NCI-H1417 treated with DMSO at 0.1 percent for 48 hours (cell line): ENCODE results near the gene RGCC.

Experiments used
- DNase-seq: peaks from one replicate; lab custom pipeline; 2025; lab: John Stamatoyannopoulos, UW

The RGCC gene

GRCh38 chr13:41453620-41454019 lies 3.7 kb upstream of the RGCC start:
- no peak for DNase-seq

- DNase-seq, result no peak
Observed at GRCh38 chr13:41454170-41454569, 3.2 kb upstream of the RGCC start.

- DNase-seq, result no peak
Observed at GRCh38 chr13:41455725-41456419, 1.5 kb upstream of the RGCC start.

GRCh38 chr13:41457589-41458186 lies 338 bp downstream of the RGCC start:
- no peak for DNase-seq

GRCh38 chr13:41458187-41458760 lies 924 bp downstream of the RGCC start:
- DNase-seq, result no peak

GRCh38 chr13:41458761-41459431 lies 1.5 kb downstream of the RGCC start:
- DNase-seq, result no peak

- no peak for DNase-seq
Observed at GRCh38 chr13:41459432-41460073, 2.2 kb downstream of the RGCC start.

- no peak for DNase-seq
Observed at GRCh38 chr13:41460074-41460465, 2.7 kb downstream of the RGCC start.

- DNase-seq, result no peak
Observed at GRCh38 chr13:41460930-41461329, 3.6 kb downstream of the RGCC start.

- DNase-seq, result no peak
Observed at GRCh38 chr13:41461527-41462139, 4.3 kb downstream of the RGCC start.

- no peak for DNase-seq
Observed at GRCh38 chr13:41462427-41462826, 5.1 kb downstream of the RGCC start.

- DNase-seq, result no peak
Observed at GRCh38 chr13:41463838-41464602, 6.7 kb downstream of the RGCC start.

GRCh38 chr13:41465241-41465847 lies 8.0 kb downstream of the RGCC start:
- no peak for DNase-seq

GRCh38 chr13:41465898-41466320 lies 8.6 kb downstream of the RGCC start:
- DNase-seq, result no peak

GRCh38 chr13:41467425-41467945 lies 10.1 kb downstream of the RGCC start:
- no peak for DNase-seq

- no peak for DNase-seq
Observed at GRCh38 chr13:41468631-41469030, 11.3 kb downstream of the RGCC start.

- DNase-seq, result no peak
Observed at GRCh38 chr13:41470196-41470595, 12.8 kb downstream of the RGCC start.

GRCh38 chr13:41471785-41472184 lies 14.4 kb downstream of the RGCC start:
- DNase-seq, result no peak

GRCh38 chr13:41487222-41487621 lies 29.9 kb downstream of the RGCC start:
- DNase-seq, result no peak

GRCh38 chr13:41488124-41488523 lies 30.8 kb downstream of the RGCC start:
- no peak for DNase-seq
